ENCODE measurements around the gene KIF16B.

The KIF16B gene

DNA sequence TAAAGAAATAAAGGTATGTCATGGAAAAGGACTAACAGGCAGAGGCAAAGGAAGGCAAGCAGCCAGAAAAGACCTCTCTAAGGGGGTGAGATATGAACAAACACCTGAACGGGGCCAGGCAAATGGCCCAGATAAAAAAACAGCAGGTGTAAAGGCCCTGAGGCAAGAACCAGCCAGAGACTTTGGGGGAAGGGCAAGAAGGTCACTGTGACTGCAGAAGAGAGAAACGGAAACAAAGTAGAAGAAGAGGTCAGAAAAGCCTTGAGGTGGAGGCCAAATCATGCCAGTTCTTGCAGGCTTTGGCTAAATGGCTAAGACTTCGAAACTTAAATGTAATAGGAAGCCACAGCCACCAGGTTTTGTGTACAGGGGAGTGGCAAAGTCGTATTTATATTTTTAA lies 30.8 kb downstream of the KIF16B start:
- TF ChIP-seq, protein P1, sequence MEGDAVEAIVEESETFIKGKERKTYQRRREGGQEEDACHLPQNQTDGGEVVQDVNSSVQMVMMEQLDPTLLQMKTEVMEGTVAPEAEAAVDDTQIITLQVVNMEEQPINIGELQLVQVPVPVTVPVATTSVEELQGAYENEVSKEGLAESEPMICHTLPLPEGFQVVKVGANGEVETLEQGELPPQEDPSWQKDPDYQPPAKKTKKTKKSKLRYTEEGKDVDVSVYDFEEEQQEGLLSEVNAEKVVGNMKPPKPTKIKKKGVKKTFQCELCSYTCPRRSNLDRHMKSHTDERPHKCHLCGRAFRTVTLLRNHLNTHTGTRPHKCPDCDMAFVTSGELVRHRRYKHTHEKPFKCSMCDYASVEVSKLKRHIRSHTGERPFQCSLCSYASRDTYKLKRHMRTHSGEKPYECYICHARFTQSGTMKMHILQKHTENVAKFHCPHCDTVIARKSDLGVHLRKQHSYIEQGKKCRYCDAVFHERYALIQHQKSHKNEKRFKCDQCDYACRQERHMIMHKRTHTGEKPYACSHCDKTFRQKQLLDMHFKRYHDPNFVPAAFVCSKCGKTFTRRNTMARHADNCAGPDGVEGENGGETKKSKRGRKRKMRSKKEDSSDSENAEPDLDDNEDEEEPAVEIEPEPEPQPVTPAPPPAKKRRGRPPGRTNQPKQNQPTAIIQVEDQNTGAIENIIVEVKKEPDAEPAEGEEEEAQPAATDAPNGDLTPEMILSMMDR (IDR thresholded peaks at IDR 0.05; ENCODE audit: low read depth, low read length), result no peak
- DNase-seq (ENCODE audit: extremely low read depth, low read depth), result no peak

DNA sequence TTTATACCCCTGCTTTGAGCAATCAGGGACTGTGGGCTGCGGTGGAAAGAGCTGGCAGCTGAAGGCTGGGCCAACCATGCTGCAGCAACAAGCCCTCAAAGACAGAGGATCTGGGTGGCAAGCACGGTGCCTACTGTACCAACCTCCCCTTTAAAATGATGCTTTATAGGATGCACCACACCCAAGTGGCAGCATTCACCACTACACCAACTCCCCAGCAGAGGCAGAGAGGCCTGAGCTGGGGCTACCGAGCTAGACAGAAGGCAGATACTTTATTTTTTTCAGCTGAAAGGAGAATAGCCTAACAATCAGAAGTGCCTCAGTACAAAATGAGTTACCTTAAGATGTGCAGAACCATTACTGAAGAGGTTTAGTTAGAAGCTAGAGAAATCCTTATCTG lies 31.4 kb downstream of the KIF16B start:
- DNase-seq (ENCODE audit: extremely low read depth, low read depth), result no peak
- TF ChIP-seq, protein P1 (IDR thresholded peaks at IDR 0.05; ENCODE audit: low read depth, low read length), result no peak

- TF ChIP-seq, protein P1 (IDR thresholded peaks at IDR 0.05; ENCODE audit: low read depth, low read length), result no peak
- DNase-seq (ENCODE audit: extremely low read depth, low read depth), result no peak
These were observed 32.0 kb downstream of the KIF16B start for GRCh38 chr20:16541226-16541625.

DNA sequence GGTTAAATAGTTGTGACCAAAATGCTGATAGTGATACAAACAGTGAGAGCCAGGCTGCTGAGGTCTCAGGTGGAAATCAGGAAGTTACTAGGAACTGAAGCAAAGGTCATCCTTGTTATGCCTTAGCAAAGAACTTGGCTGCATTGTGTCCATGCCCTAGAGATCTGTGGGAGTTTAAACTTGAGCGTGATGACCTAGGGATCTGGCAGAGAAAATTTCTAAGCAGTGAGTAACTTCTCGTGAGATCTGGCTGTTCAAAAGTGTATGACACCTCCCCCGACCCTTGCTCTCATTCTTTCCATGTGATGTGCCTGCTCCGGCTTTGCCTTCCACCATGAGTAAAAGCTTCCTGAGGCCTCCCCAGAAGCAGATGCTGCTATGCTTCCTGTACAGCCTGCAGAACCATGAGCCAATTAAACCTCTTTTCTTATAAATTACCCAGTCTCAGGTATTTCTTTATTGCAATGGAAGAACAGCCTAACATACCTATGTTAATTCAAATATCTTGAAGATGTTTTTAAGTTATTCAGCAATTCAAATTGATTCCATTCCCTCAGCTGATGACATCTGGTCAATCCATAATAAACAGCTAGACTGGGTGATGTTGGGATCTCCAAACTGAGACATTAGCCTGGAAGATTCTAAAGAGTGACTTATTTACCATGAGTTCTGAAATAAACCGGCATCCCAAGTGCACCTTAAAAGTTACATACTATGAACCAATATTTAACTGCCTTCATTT lies 33.8 kb downstream of the KIF16B start:
- no peak for DNase-seq (ENCODE audit: extremely low read depth, low read depth)
- TF ChIP-seq, protein P1 (IDR thresholded peaks at IDR 0.05; ENCODE audit: low read depth, low read length), result no peak

GRCh38 chr20:16538779-16539178 lies 34.5 kb downstream of the KIF16B start:
- DNase-seq (ENCODE audit: extremely low read depth, low read depth), result no peak
- TF ChIP-seq, protein P1 (IDR thresholded peaks at IDR 0.05; ENCODE audit: low read depth, low read length), result no peak

- TF ChIP-seq, protein P1 (IDR thresholded peaks at IDR 0.05; ENCODE audit: low read depth, low read length), result no peak
- DNase-seq (ENCODE audit: extremely low read depth, low read depth), result no peak
These were observed 35.3 kb downstream of the KIF16B start for GRCh38 chr20:16537918-16538317.

GRCh38 chr20:16537025-16537665 lies 36.1 kb downstream of the KIF16B start:
- DNase-seq (ENCODE audit: extremely low read depth, low read depth), result no peak
- TF ChIP-seq, protein P1 (IDR thresholded peaks at IDR 0.05; ENCODE audit: low read depth, low read length), result no peak

All from AG09319 (cell line).